ENCODE data around the gene SLC8A2. TPM values are rescaled to one million over a fixed set of nuclear protein-coding genes. Genes with fewer than 3 reads are reported as not detected.

The SLC8A2 gene
- total RNA-seq, 1 donor from 2014 or later, result 115 TPM

DNA sequence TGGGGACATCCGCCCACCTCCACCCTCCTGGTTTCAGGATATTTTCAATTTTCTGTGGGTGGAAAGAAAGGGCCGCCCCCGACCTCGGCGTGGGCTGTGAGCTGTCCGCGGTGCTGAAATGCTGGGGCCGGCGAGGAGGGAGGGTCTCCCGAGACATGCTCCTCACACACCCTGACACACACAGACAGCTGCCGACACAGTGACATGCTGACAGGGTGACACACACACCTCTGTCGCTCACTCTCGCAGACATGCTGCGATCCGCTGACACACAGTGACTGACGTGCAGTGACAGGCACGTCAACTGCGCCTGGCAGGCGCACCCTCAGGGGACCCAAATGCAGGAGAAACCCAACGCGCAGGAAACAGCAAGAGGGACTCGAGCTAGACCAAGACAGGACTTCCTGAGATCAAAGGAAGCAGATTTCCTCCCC lies 27.3 kb downstream of the SLC8A2 start:
- H3K4me1 Mint-ChIP-seq (ENCODE audit: low read depth, unreplicated experiment), result peaks cover 34% of the 10 kb centered on the region
- peaks cover 15% of the 10 kb centered on the region for H3K9me3 Mint-ChIP-seq (ENCODE audit: unreplicated experiment)
- H3K36me3 Mint-ChIP-seq (ENCODE audit: unreplicated experiment), result no peaks in the 10 kb centered on the region
- peak overlapping the region; percentile 87 for H3K27ac Mint-ChIP-seq (ENCODE audit: unreplicated experiment)
- H3K27me3 Mint-ChIP-seq (ENCODE audit: unreplicated experiment), result peaks cover 27% of the 10 kb centered on the region
- TF ChIP-seq CTCF (IDR thresholded peaks at IDR 0.05; ENCODE audit: partially characterized antibody, unreplicated experiment), result no peak
- peak overlapping the region; percentile 81 for H3K4me3 Mint-ChIP-seq (ENCODE audit: unreplicated experiment)
- DNase-seq, result peak; percentile 59

DNA sequence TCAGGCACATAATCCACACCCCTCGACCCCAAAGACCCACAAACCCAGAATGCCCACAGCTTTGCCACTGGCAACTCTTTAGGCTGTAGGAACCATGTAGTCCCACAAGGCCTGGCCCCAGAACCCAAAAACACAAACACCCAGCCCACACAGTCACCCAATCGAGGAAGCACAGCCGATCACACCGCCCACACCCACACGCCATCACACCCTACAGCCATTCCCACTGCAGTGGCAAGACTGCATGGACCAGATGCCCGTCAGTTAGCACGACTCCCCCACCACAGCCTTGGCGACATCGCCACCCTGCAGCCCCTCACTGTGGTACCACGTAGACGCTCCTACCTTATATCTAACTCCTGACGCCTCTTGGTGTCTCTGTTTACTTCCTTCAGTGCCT lies 28.4 kb downstream of the SLC8A2 start:
- Mint-ChIP-seq H3K27ac (ENCODE audit: unreplicated experiment) (peak overlapping the region; percentile 87), H3K4me3 (ENCODE audit: unreplicated experiment) (peak overlapping the region; percentile 36), H3K4me1 (ENCODE audit: low read depth, unreplicated experiment) (peaks cover 34% of the 10 kb centered on the region), H3K36me3 (ENCODE audit: unreplicated experiment) (no peaks in the 10 kb centered on the region), H3K27me3 (ENCODE audit: unreplicated experiment) (peaks cover 21% of the 10 kb centered on the region), H3K9me3 (ENCODE audit: unreplicated experiment) (peaks cover 14% of the 10 kb centered on the region)
- no peak for DNase-seq
- no peak for TF ChIP-seq CTCF (IDR thresholded peaks at IDR 0.05; ENCODE audit: partially characterized antibody, unreplicated experiment)

- peaks cover 9% of the 10 kb centered on the region for H3K9me3 Mint-ChIP-seq (ENCODE audit: unreplicated experiment)
- peaks cover 16% of the 10 kb centered on the region for H3K27me3 Mint-ChIP-seq (ENCODE audit: unreplicated experiment)
- H3K27ac Mint-ChIP-seq (ENCODE audit: unreplicated experiment), result no peak overlapping the region
- H3K4me1 Mint-ChIP-seq (ENCODE audit: low read depth, unreplicated experiment), result peaks cover 15% of the 10 kb centered on the region
- H3K36me3 Mint-ChIP-seq (ENCODE audit: unreplicated experiment), result no peaks in the 10 kb centered on the region
- no peak overlapping the region for H3K4me3 Mint-ChIP-seq (ENCODE audit: unreplicated experiment)
- TF ChIP-seq CTCF (IDR thresholded peaks at IDR 0.05; ENCODE audit: partially characterized antibody, unreplicated experiment), result no peak
- peak; percentile 49 for DNase-seq
Measured at GRCh38 chr19:47438793-47439220, 32.9 kb downstream of the SLC8A2 start.

- no peak overlapping the region for H3K4me3 Mint-ChIP-seq (ENCODE audit: unreplicated experiment)
- peaks cover 8% of the 10 kb centered on the region for H3K27me3 Mint-ChIP-seq (ENCODE audit: unreplicated experiment)
- no peak for TF ChIP-seq CTCF (IDR thresholded peaks at IDR 0.05; ENCODE audit: partially characterized antibody, unreplicated experiment)
- no peak for DNase-seq
- H3K4me1 Mint-ChIP-seq (ENCODE audit: low read depth, unreplicated experiment), result peaks cover 5% of the 10 kb centered on the region
- no peak overlapping the region for H3K27ac Mint-ChIP-seq (ENCODE audit: unreplicated experiment)
- H3K9me3 Mint-ChIP-seq (ENCODE audit: unreplicated experiment), result peaks cover 3% of the 10 kb centered on the region
- no peaks in the 10 kb centered on the region for H3K36me3 Mint-ChIP-seq (ENCODE audit: unreplicated experiment)
Measured at GRCh38 chr19:47437500-47437899, 34.2 kb downstream of the SLC8A2 start.

- peak; percentile 91 for DNase-seq
- Mint-ChIP-seq H3K27me3 (ENCODE audit: unreplicated experiment) (peaks cover 8% of the 10 kb centered on the region), H3K4me3 (ENCODE audit: unreplicated experiment) (peak overlapping the region; percentile 63), H3K36me3 (ENCODE audit: unreplicated experiment) (no peaks in the 10 kb centered on the region), H3K4me1 (ENCODE audit: low read depth, unreplicated experiment) (peaks cover 5% of the 10 kb centered on the region), H3K27ac (ENCODE audit: unreplicated experiment) (peak overlapping the region; percentile 45), H3K9me3 (ENCODE audit: unreplicated experiment) (peaks cover 3% of the 10 kb centered on the region)
- peak; percentile 94 for TF ChIP-seq CTCF (IDR thresholded peaks at IDR 0.05; ENCODE audit: partially characterized antibody, unreplicated experiment)
Measured at GRCh38 chr19:47436712-47437401, 34.8 kb downstream of the SLC8A2 start.

Data from glutamatergic neuron (in vitro differentiated cells).